Measurements from ENCODE around the gene DLG5.

DLG5 gene

DNA sequence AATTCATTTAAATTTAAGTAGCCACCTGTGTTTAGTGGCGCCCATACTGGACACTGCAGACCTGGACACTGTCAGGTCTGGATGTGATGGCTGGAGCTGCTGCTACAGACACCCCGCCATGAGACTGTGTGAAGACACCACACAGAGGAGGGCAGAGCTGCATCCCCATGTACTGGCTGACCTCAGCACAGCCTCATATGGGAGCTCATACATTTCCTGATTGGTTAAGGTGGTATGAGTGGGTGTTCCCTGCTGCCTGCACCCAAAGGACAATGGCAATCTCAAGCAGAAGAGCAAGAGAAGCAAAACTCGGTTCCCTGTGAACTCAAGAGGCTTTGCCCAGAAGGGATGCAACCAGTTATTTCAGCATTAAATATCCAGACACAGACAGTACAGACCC is 60.0 kb downstream of the DLG5 start:
- peaks cover 11% of the 10 kb centered on the region for H3K4me1 ChIP-seq (ENCODE audit: control insufficient read depth, insufficient read depth, low read length)
- H3K27me3 ChIP-seq (ENCODE audit: control insufficient read depth, insufficient read depth, low read length) = no peaks in the 10 kb centered on the region
- H3K4me3 ChIP-seq (ENCODE audit: low read length) = no peak overlapping the region
- H3K9ac ChIP-seq (ENCODE audit: low read length) = no peak overlapping the region
- no peaks in the 10 kb centered on the region for H3K36me3 ChIP-seq (ENCODE audit: control insufficient read depth, insufficient read depth, low read length)
- H3K9me3 ChIP-seq (ENCODE audit: control insufficient read depth, low read length) = no peaks in the 10 kb centered on the region

- H3K9me3 ChIP-seq (ENCODE audit: control insufficient read depth, low read length) = no peaks in the 10 kb centered on the region
- H3K9ac ChIP-seq (ENCODE audit: low read length) = no peak overlapping the region
- H3K27me3 ChIP-seq (ENCODE audit: control insufficient read depth, insufficient read depth, low read length) = no peaks in the 10 kb centered on the region
- no peaks in the 10 kb centered on the region for H3K36me3 ChIP-seq (ENCODE audit: control insufficient read depth, insufficient read depth, low read length)
- peaks cover 11% of the 10 kb centered on the region for H3K4me1 ChIP-seq (ENCODE audit: control insufficient read depth, insufficient read depth, low read length)
- H3K4me3 ChIP-seq (ENCODE audit: low read length) = no peak overlapping the region
Measured at GRCh38 chr10:77865580-77866324, 60.8 kb downstream of the DLG5 start.

DNA sequence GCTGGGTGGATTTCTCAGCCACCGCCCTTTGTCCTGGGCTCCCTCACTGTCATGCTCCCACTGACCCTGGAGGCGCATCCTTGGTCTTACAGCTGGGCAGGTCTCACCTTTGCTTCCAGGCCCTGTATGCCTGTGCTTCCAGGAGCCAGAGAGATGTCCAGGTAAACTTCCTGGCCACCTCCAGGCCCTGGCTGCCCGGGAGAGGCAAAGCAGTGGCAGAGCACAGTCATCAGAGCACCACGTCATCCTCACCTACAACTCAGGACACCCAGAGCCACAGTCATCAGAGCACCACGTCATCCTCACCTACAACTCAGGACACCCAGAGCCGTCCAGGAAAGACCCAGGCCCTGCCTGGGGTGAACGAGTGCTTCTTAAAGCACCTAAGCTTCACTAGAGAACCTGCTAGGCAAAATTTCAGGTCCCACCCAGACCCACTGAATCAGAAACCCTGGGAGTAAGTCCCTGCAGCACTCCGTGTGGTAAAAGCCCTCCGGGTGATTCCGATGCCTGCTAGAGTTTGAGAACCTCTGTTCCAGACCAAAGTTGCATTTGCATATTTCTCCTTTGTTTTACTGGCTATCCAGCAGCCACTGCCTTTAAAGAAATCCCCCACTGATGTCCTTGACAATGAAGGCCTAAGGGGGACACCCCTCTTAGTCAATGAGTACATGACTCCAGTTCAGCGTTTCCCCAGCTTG is 62.3 kb downstream of the DLG5 start:
- H3K4me1 ChIP-seq (ENCODE audit: control insufficient read depth, insufficient read depth, low read length) = peaks cover 11% of the 10 kb centered on the region
- H3K9me3 ChIP-seq (ENCODE audit: control insufficient read depth, low read length) = no peaks in the 10 kb centered on the region
- no peak overlapping the region for H3K9ac ChIP-seq (ENCODE audit: low read length)
- H3K4me3 ChIP-seq (ENCODE audit: low read length) = no peak overlapping the region
- no peaks in the 10 kb centered on the region for H3K36me3 ChIP-seq (ENCODE audit: control insufficient read depth, insufficient read depth, low read length)
- H3K27me3 ChIP-seq (ENCODE audit: control insufficient read depth, insufficient read depth, low read length) = no peaks in the 10 kb centered on the region

GRCh38 chr10:77863446-77863845 is 63.1 kb downstream of the DLG5 start:
- Histone ChIP-seq H3K4me3 (ENCODE audit: low read length) (no peak overlapping the region), H3K9ac (ENCODE audit: low read length) (no peak overlapping the region), H3K36me3 (ENCODE audit: control insufficient read depth, insufficient read depth, low read length) (no peaks in the 10 kb centered on the region), H3K4me1 (ENCODE audit: control insufficient read depth, insufficient read depth, low read length) (peaks cover 11% of the 10 kb centered on the region), H3K9me3 (ENCODE audit: control insufficient read depth, low read length) (no peaks in the 10 kb centered on the region), H3K27me3 (ENCODE audit: control insufficient read depth, insufficient read depth, low read length) (no peaks in the 10 kb centered on the region)

GRCh38 chr10:77862595-77862994 is 64.0 kb downstream of the DLG5 start:
- Histone ChIP-seq H3K36me3 (ENCODE audit: control insufficient read depth, insufficient read depth, low read length) (no peaks in the 10 kb centered on the region), H3K4me1 (ENCODE audit: control insufficient read depth, insufficient read depth, low read length) (peaks cover 11% of the 10 kb centered on the region), H3K27me3 (ENCODE audit: control insufficient read depth, insufficient read depth, low read length) (no peaks in the 10 kb centered on the region), H3K4me3 (ENCODE audit: low read length) (no peak overlapping the region), H3K9ac (ENCODE audit: low read length) (no peak overlapping the region), H3K9me3 (ENCODE audit: control insufficient read depth, low read length) (no peaks in the 10 kb centered on the region)

GRCh38 chr10:77861366-77861765 is 65.2 kb downstream of the DLG5 start:
- H3K36me3 ChIP-seq (ENCODE audit: control insufficient read depth, insufficient read depth, low read length) = no peaks in the 10 kb centered on the region
- H3K4me1 ChIP-seq (ENCODE audit: control insufficient read depth, insufficient read depth, low read length) = peaks cover 11% of the 10 kb centered on the region

GRCh38 chr10:77859865-77860282 is 66.7 kb downstream of the DLG5 start:
- Histone ChIP-seq H3K9ac (ENCODE audit: low read length) (no peak overlapping the region), H3K4me3 (ENCODE audit: low read length) (no peak overlapping the region), H3K27me3 (ENCODE audit: control insufficient read depth, insufficient read depth, low read length) (no peaks in the 10 kb centered on the region), H3K9me3 (ENCODE audit: control insufficient read depth, low read length) (no peaks in the 10 kb centered on the region), H3K36me3 (ENCODE audit: control insufficient read depth, insufficient read depth, low read length) (no peaks in the 10 kb centered on the region), H3K4me1 (ENCODE audit: control insufficient read depth, insufficient read depth, low read length) (no peaks in the 10 kb centered on the region)

More at GRCh38 chr10:77861366-77861765, 65.2 kb downstream of the DLG5 start:
- no peaks in the 10 kb centered on the region for H3K9me3 ChIP-seq (ENCODE audit: control insufficient read depth, low read length)
- H3K4me3 ChIP-seq (ENCODE audit: low read length) = no peak overlapping the region
- no peak overlapping the region for H3K9ac ChIP-seq (ENCODE audit: low read length)
- no peaks in the 10 kb centered on the region for H3K27me3 ChIP-seq (ENCODE audit: control insufficient read depth, insufficient read depth, low read length)

GRCh38 chr10:77859200-77859864 is 67.2 kb downstream of the DLG5 start:
- H3K9ac ChIP-seq (ENCODE audit: low read length) = no peak overlapping the region
- H3K4me3 ChIP-seq (ENCODE audit: low read length) = no peak overlapping the region
- peaks cover 2% of the 10 kb centered on the region for H3K36me3 ChIP-seq (ENCODE audit: control insufficient read depth, insufficient read depth, low read length)
- H3K27me3 ChIP-seq (ENCODE audit: control insufficient read depth, insufficient read depth, low read length) = no peaks in the 10 kb centered on the region
- H3K9me3 ChIP-seq (ENCODE audit: control insufficient read depth, low read length) = no peaks in the 10 kb centered on the region
- H3K4me1 ChIP-seq (ENCODE audit: control insufficient read depth, insufficient read depth, low read length) = no peaks in the 10 kb centered on the region

GRCh38 chr10:77857272-77857671 is 69.3 kb downstream of the DLG5 start:
- H3K4me3 ChIP-seq (ENCODE audit: low read length) = no peak overlapping the region
- no peaks in the 10 kb centered on the region for H3K4me1 ChIP-seq (ENCODE audit: control insufficient read depth, insufficient read depth, low read length)
- H3K9ac ChIP-seq (ENCODE audit: low read length) = no peak overlapping the region
- H3K36me3 ChIP-seq (ENCODE audit: control insufficient read depth, insufficient read depth, low read length) = peaks cover 11% of the 10 kb centered on the region
- H3K9me3 ChIP-seq (ENCODE audit: control insufficient read depth, low read length) = no peaks in the 10 kb centered on the region
- no peaks in the 10 kb centered on the region for H3K27me3 ChIP-seq (ENCODE audit: control insufficient read depth, insufficient read depth, low read length)

DNA sequence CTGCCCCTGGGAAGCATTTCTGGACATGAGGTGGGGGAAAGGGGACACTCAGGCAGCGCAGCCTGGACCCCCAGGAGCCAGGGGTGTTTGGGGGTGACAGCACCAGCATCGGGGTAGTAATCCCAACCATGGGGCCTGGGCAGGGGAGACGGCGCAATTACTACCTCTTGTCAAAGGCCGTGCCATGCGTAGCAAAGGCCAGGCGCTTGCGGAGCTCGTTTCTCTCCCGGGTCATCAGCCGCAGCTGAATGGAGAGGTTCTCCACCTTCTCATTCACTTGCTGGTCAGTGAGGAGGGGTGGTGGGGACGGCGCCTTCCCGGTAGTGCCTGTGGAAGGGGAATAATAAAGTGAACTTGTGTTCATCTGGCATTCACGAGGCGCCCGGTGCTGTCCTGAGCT is 70.0 kb downstream of the DLG5 start:
- no peaks in the 10 kb centered on the region for H3K27me3 ChIP-seq (ENCODE audit: control insufficient read depth, insufficient read depth, low read length)
- no peak overlapping the region for H3K9ac ChIP-seq (ENCODE audit: low read length)
- H3K36me3 ChIP-seq (ENCODE audit: control insufficient read depth, insufficient read depth, low read length) = peaks cover 11% of the 10 kb centered on the region
- no peaks in the 10 kb centered on the region for H3K4me1 ChIP-seq (ENCODE audit: control insufficient read depth, insufficient read depth, low read length)
- no peak overlapping the region for H3K4me3 ChIP-seq (ENCODE audit: low read length)
- no peaks in the 10 kb centered on the region for H3K9me3 ChIP-seq (ENCODE audit: control insufficient read depth, low read length)

DNA sequence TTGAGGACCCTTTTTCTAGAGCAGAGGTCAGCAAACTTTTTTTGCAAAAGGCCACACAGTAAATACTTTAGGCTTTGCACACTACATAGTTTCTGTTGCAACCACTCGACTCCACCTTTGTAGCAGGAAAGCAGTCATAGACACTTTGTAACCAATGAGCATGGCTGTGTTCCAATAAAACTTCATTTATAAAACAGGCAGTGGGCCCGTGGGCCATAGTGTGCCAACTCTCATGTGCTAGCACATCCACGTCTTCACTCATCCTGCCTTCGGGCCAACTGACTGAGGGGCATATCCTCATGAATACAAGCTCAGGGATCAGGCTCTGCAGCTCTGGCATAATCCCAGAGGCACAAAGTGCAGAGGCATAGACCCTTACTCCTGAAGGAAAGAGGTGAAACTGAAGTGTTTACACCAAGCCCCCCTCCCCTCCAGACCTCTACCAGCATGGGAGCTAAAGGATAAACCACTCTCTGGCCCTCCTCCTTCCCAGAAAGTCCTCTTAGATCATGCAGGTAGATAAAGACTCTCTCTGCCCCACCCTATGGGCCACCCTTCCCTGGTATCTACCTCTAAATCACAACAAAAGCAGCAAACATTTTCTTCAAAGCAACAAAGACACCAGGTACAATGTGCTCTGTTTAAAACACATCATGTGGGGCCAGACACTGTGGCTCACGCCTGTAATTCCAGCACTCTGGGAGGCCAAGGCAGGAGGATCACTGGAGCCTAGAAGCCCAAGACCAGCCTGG is 71.0 kb downstream of the DLG5 start:
- Histone ChIP-seq H3K36me3 (ENCODE audit: control insufficient read depth, insufficient read depth, low read length) (peaks cover 11% of the 10 kb centered on the region), H3K27me3 (ENCODE audit: control insufficient read depth, insufficient read depth, low read length) (no peaks in the 10 kb centered on the region), H3K9ac (ENCODE audit: low read length) (no peak overlapping the region), H3K9me3 (ENCODE audit: control insufficient read depth, low read length) (no peaks in the 10 kb centered on the region), H3K4me3 (ENCODE audit: low read length) (no peak overlapping the region), H3K4me1 (ENCODE audit: control insufficient read depth, insufficient read depth, low read length) (no peaks in the 10 kb centered on the region)
